ENCODE results near the gene IPPK. TPM values are rescaled to one million over a fixed set of nuclear protein-coding genes. Genes with fewer than 3 reads are reported as not detected.

IPPK gene
- total RNA-seq, 4 donors from 2014 or later = 6.8 to 11.4 (median 7.5) TPM

DNA sequence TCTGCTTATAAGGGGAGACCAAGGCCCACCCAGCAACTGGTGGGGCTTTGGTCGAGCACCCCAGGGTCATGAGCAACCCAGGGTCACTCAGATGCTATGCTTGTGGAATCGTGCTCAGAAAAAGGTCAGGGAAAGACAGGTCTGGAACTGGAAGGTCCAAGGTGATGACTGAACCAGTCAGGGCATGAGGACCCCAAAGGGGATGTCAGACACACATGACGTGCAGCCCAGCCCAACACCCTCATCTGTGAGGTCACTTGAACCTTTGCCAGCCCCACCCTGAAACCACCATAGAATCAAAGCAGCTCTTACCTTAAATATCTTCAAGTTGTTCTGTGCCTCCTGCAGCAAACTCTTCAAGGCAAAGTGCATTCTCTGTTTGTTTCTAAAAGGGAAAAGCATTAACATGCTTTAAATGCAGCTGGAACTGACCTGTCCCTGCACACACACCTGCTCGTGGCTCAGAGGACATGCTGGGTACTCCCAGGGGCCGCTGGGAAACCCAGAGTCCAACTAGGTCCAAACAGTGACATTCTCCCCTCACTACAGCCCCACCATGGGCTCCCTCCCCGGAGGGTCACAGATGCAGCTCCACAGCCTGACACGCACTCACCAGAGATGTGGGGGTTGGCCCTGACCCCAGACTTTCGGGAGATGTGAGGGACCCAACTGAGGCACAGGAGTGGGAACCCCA lies 29.4 kb downstream of the IPPK start:
- in situ Hi-C loops (cut with MboI; ENCODE audit: low sequenced_read_pairs in 4 of 4) (loop anchor here in 2 of 4 donors (25.0 kb wide), 3 partner anchors 178 to 503 kb away; partner anchors contain the start of genes CENPP (in 1 of the 2) and NOL8 (in 1 of the 2)), intact Hi-C loops (cut with DNase I; ENCODE audit: low total_unique reads) (no loop called here)
- Histone ChIP-seq H3K4me3 (no peak overlapping the region), H3K9me3 (no peaks in the 10 kb centered on the region), H3K27ac (no peak overlapping the region), H3K36me3 (peaks cover 0 to 65% of the 10 kb centered on the region in 2 donors), H3K4me1 (no peaks in the 10 kb centered on the region), H3K27me3 (no peaks in the 10 kb centered on the region)
- DNase-seq (no peak), ATAC-seq (no peak)
- TF ChIP-seq, protein P1, sequence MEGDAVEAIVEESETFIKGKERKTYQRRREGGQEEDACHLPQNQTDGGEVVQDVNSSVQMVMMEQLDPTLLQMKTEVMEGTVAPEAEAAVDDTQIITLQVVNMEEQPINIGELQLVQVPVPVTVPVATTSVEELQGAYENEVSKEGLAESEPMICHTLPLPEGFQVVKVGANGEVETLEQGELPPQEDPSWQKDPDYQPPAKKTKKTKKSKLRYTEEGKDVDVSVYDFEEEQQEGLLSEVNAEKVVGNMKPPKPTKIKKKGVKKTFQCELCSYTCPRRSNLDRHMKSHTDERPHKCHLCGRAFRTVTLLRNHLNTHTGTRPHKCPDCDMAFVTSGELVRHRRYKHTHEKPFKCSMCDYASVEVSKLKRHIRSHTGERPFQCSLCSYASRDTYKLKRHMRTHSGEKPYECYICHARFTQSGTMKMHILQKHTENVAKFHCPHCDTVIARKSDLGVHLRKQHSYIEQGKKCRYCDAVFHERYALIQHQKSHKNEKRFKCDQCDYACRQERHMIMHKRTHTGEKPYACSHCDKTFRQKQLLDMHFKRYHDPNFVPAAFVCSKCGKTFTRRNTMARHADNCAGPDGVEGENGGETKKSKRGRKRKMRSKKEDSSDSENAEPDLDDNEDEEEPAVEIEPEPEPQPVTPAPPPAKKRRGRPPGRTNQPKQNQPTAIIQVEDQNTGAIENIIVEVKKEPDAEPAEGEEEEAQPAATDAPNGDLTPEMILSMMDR (IDR thresholded peaks at IDR 0.05 in 4 of 5, conservative IDR thresholded peaks at IDR 0.05 in 1 of 5) = no peak
- no peak for TF ChIP-seq POLR2A (IDR thresholded peaks at IDR 0.05)

DNA sequence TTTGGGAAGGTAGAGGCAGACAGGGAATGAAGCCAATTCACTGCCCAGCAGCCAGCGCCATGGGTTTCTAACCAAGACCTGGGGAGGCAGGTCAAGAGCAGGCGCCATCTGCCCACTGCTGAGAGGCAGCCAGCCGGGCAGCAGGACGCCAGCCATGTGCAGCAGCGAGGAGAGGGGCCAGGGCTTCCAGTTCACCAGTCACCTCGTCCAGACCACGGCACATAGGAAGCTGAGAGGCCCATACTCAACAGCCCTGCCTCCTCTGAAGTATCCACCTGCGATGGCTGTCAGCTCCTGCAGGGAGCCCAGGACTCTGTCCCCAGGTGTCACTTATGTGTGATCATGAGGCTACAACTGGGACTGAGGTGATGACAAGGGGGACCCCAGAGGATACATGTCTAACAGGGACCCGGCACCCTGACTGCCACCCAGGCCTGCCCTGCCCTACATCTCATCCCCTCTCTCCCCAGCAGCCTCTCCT lies 30.1 kb downstream of the IPPK start:
- H3K4me3 ChIP-seq = no peak overlapping the region
- H3K27me3 ChIP-seq = no peaks in the 10 kb centered on the region
- peaks cover 0 to 64% of the 10 kb centered on the region in 2 donors for H3K36me3 ChIP-seq
- no peaks in the 10 kb centered on the region for H3K9me3 ChIP-seq
- H3K4me1 ChIP-seq = no peaks in the 10 kb centered on the region
- DNase-seq (no peak), ATAC-seq (no peak)
- TF ChIP-seq POLR2A (IDR thresholded peaks at IDR 0.05) = no peak
- TF ChIP-seq, protein P1 (IDR thresholded peaks at IDR 0.05 in 4 of 5, conservative IDR thresholded peaks at IDR 0.05 in 1 of 5) = no peak
- intact Hi-C loops (cut with DNase I; ENCODE audit: low total_unique reads) (loop anchor here (10.0 kb wide), 1 partner anchor 135 kb away; no protein-coding TSS in a partner anchor), in situ Hi-C loops (cut with MboI; ENCODE audit: low sequenced_read_pairs in 4 of 4) (loop anchor here (10.0 to 25.0 kb wide), 6 partner anchors 178 to 505 kb away; partner anchors contain the start of genes CENPP (in 1 of the 4) and NOL8 (in 1 of the 4))
- no peak overlapping the region for H3K27ac ChIP-seq

DNA sequence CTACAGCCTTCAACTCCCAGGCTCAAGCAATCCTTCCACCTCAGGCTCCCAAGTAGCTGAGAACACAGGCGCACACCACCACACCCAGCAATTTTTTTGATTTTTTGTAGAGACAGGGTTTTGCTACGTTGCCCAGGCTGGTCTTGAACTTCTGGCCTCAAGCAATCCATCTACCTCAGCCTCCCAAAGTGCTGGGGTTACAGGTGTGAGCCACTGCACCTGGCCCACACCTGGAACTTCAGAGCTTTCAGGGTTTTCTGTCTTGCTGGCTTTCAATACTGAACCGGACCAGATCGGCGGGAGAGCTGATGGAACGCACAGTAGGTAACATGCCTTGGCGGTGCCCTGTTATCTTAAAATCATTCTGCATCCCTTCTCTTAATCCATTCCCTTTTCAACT lies 30.8 kb downstream of the IPPK start:
- H3K27ac ChIP-seq = no peak overlapping the region
- ATAC-seq = no peak
- in situ Hi-C loops (cut with MboI; ENCODE audit: low sequenced_read_pairs in 4 of 4) (loop anchor here (10.0 to 25.0 kb wide), 6 partner anchors 177 to 504 kb away; partner anchors contain the start of genes CENPP (in 1 of the 4) and NOL8 (in 1 of the 4)), intact Hi-C loops (cut with DNase I; ENCODE audit: low total_unique reads) (loop anchor here (10.0 kb wide), 1 partner anchor 134 kb away; no protein-coding TSS in a partner anchor)
- H3K9me3 ChIP-seq = no peaks in the 10 kb centered on the region
- no peak for DNase-seq
- no peak overlapping the region for H3K4me3 ChIP-seq
- peaks cover 0 to 59% of the 10 kb centered on the region in 2 donors for H3K36me3 ChIP-seq
- TF ChIP-seq, protein P1 (IDR thresholded peaks at IDR 0.05 in 4 of 5, conservative IDR thresholded peaks at IDR 0.05 in 1 of 5) = no peak
- no peak for TF ChIP-seq POLR2A (IDR thresholded peaks at IDR 0.05)
- no peaks in the 10 kb centered on the region for H3K4me1 ChIP-seq
- no peaks in the 10 kb centered on the region for H3K27me3 ChIP-seq

DNA sequence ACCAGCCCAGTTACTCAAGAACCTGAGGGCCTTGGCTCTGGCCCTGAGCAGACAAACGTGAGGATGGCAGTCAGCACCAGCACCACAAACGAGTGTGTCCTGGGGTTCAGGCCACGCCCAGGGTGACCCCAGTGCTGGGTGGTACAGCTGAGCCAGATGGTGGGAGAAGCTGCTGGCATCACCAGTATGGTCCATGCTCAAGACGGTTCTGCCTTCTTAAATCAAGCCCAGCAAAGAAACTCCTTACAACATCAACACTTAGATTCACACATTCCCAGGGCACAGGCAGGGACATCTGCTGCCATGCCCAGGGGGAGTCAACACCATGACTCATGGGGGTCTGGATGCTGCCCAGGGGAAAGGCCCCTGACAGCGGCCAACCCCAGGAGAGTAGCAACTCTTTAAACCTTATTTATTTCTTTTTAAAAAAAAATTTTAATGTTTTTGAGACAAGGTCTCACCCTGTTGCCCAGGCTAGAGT lies 31.3 kb downstream of the IPPK start:
- Histone ChIP-seq H3K36me3 (peaks cover 0 to 59% of the 10 kb centered on the region in 2 donors), H3K4me3 (no peak overlapping the region), H3K9me3 (no peaks in the 10 kb centered on the region), H3K4me1 (no peaks in the 10 kb centered on the region), H3K27me3 (no peaks in the 10 kb centered on the region), H3K27ac (no peak overlapping the region)
- no peak for TF ChIP-seq POLR2A (IDR thresholded peaks at IDR 0.05)
- TF ChIP-seq, protein P1 (IDR thresholded peaks at IDR 0.05 in 4 of 5, conservative IDR thresholded peaks at IDR 0.05 in 1 of 5) = no peak
- ATAC-seq = no peak
- no peak for DNase-seq
- in situ Hi-C loops (cut with MboI; ENCODE audit: low sequenced_read_pairs in 4 of 4) (loop anchor here (10.0 to 25.0 kb wide), 6 partner anchors 176 to 504 kb away; partner anchors contain the start of genes CENPP (in 1 of the 4) and NOL8 (in 1 of the 4)), intact Hi-C loops (cut with DNase I; ENCODE audit: low total_unique reads) (loop anchor here (10.0 kb wide), 1 partner anchor 134 kb away; no protein-coding TSS in a partner anchor)

Measured in gastrocnemius medialis (tissue), 4 donors.